ENCODE measurements around the gene ANKH. TPM values are rescaled to one million over a fixed set of nuclear protein-coding genes. Genes with fewer than 3 reads are reported as not detected.

Gene ANKH
- total RNA-seq, 2 donors from 2014 or later, result 76.5 to 106 TPM

- 96% methylated on average over 6 of the region's 6 CpGs for WGBS
- Histone ChIP-seq H3K9me3 (no peaks in the 10 kb centered on the region), H3K27ac (peak overlapping the region; percentile 58 to 88), H3K4me1 (replicated peaks) (peaks cover 12% of the 10 kb centered on the region), H3K4me3 (no peak overlapping the region), H3K36me3 (peaks cover 0 to 22% of the 10 kb centered on the region in 2 donors), H3K27me3 (replicated peaks; ENCODE audit: insufficient read depth) (no peaks in the 10 kb centered on the region)
- TF ChIP-seq POLR2A (IDR thresholded peaks at IDR 0.05) (no peak), POLR2AphosphoS5 (IDR thresholded peaks at IDR 0.05) (no peak), CTCF (IDR thresholded peaks at IDR 0.05) (no peak)
- intact Hi-C loops (cut with DNase I), result no loop called here
- DNase-seq (ENCODE audit: low spot score), result no peak
These were observed 156.9 kb downstream of the ANKH start for GRCh38 chr5:14714706-14715105.

GRCh38 chr5:14713476-14714390 is 157.8 kb downstream of the ANKH start:
- Histone ChIP-seq H3K27ac (peak overlapping the region in 1 of 2 donors; percentile 88), H3K9me3 (no peaks in the 10 kb centered on the region), H3K4me3 (no peak overlapping the region), H3K36me3 (peaks cover 0 to 22% of the 10 kb centered on the region in 2 donors), H3K4me1 (replicated peaks) (peaks cover 12% of the 10 kb centered on the region), H3K27me3 (replicated peaks; ENCODE audit: insufficient read depth) (no peaks in the 10 kb centered on the region)
- no peak for TF ChIP-seq POLR2A (IDR thresholded peaks at IDR 0.05)
- TF ChIP-seq CTCF (IDR thresholded peaks at IDR 0.05), result no peak
- TF ChIP-seq POLR2AphosphoS5 (IDR thresholded peaks at IDR 0.05), result no peak
- DNase-seq (ENCODE audit: low spot score), result no peak
- intact Hi-C loops (cut with DNase I), result no loop called here
- 94% methylated on average over 23 of the region's 23 CpGs for WGBS

GRCh38 chr5:14712666-14713065 is 158.9 kb downstream of the ANKH start:
- intact Hi-C loops (cut with DNase I), result no loop called here

GRCh38 chr5:14712131-14712530 is 159.4 kb downstream of the ANKH start:
- TF ChIP-seq CTCF (IDR thresholded peaks at IDR 0.05), result no peak
- no peak for TF ChIP-seq POLR2AphosphoS5 (IDR thresholded peaks at IDR 0.05)
- TF ChIP-seq POLR2A (IDR thresholded peaks at IDR 0.05), result no peak
- Histone ChIP-seq H3K9me3 (no peaks in the 10 kb centered on the region), H3K4me1 (replicated peaks) (peaks cover 4% of the 10 kb centered on the region), H3K4me3 (no peak overlapping the region), H3K27me3 (replicated peaks; ENCODE audit: insufficient read depth) (no peaks in the 10 kb centered on the region), H3K36me3 (peaks cover 0 to 22% of the 10 kb centered on the region in 2 donors), H3K27ac (peak overlapping the region in 1 of 2 donors; percentile 44)
- 94% methylated on average over 11 of the region's 11 CpGs for WGBS
- no peak for DNase-seq (ENCODE audit: low spot score)
- intact Hi-C loops (cut with DNase I), result no loop called here

More at GRCh38 chr5:14712666-14713065, 158.9 kb downstream of the ANKH start:
- no peak for DNase-seq (ENCODE audit: low spot score)
- Histone ChIP-seq H3K36me3 (peaks cover 0 to 22% of the 10 kb centered on the region in 2 donors), H3K4me1 (replicated peaks) (peaks cover 9% of the 10 kb centered on the region), H3K4me3 (no peak overlapping the region), H3K9me3 (no peaks in the 10 kb centered on the region), H3K27ac (peak overlapping the region in 1 of 2 donors; percentile 44), H3K27me3 (replicated peaks; ENCODE audit: insufficient read depth) (no peaks in the 10 kb centered on the region)
- 98% methylated on average over 17 of the region's 17 CpGs for WGBS
- TF ChIP-seq POLR2A (IDR thresholded peaks at IDR 0.05) (no peak), POLR2AphosphoS5 (IDR thresholded peaks at IDR 0.05) (no peak), CTCF (IDR thresholded peaks at IDR 0.05) (no peak)

Data from prostate gland (tissue), 2 donors.